NCI-H187 (cell line): ENCODE data around the gene SNED1.

Experiments used
- DNase-seq, 2 experiments: peaks; one replicate each; lab custom pipeline; 2025; lab: John Stamatoyannopoulos, UW

Gene SNED1

DNA sequence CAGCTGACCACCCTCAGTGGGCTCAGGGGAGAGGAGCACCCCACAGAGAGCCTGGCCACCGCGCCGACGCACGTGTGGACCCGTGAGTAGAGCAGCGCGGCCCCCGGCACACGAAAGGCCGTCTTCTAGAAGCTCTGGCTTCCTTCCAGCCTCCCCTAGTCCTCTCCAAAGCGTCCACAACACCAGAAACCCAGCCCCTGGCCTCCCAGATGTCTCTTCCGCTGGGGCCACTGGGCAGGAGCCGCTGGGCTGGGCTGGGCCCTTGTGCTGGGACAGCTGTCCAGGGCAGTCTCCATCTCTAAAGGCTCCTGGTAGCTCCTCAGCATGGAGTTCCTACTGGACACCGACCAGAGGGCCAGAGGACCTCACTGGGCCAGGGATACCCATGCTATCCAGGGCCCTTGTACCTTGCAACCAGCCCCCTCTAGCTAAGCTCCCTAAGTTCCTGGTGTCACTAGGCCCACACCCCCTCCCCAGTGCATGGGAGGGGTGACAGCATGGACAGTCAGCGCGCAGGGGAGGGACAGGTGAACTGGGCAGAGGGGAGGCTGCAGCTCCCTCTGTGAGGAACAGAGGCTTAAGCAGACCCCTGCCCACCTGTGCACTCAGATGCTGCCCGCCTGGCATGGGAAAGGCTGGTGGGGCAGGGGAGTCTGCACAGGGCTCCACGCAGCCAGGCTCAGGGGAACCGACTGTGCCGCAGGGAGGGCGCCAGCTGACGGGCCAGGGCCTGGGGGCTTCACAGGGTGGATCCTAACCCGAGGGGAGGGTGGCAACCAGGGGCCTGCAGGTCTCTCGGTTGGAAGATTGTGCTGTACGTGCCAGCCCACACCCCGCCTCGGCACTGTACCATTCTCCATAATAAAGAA lies 70.8 kb downstream of the SNED1 start:
- no peak for DNase-seq

DNA sequence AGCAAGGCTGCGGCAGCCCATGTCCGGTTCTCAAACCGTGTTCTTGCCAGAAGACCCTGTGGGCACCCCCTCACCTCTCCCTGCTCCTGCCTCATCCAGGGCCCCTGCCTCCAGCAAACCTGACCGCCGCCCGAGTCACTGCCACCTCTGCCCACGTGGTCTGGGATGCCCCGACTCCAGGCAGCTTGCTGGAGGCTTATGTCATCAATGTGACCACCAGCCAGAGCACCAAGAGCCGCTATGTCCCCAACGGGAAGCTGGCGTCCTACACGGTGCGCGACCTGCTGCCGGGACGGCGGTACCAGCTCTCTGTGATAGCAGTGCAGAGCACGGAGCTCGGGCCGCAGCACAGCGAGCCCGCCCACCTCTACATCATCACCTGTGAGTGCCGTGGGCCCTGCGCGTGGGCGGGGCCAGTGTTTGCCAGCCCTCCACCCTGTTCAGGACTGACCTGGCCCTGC lies 71.4 kb downstream of the SNED1 start:
- no peak for DNase-seq

GRCh38 chr2:241070361-241070760 lies 71.9 kb downstream of the SNED1 start:
- no peak for DNase-seq

DNA sequence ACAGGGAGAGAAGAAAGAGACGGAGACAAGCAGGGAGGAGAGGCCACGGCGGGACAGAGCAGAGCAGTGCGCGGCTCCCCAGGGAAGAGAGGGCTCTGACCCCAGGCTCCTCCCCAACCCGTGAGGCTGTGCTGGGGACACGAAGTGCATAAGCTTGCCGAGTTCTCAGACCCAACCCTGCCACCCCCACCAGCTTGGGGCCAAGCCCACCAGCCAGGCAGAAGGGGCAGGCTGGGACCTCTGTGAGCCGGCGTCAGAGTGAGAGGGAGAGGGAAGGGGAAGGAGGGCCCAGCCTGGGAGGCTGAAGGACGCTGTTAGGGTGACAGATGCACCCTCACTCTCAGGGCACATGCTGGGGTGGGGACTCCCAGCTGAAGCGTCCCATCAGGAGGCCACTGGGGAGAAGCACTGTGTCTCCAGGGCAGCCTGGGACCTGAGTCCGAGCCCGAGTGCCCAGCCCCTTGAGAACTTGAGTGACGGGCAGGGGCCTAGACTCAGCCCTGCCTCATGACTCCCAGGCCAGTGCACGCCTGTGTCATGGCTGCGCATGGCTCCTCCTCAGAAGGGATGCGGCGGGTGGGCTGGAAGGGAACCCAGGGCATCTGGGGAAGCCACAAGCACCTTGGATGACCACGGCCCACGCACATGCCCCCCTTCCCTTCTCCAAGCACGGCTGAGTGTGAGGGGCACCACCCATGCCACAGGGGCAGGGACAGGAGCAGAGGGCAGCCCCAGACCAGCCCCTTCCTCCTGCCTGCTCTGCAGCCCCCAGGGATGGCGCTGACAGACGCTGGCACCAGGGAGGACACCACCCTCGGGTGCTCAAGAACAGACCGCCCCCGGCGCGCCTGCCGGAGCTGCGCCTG lies 72.6 kb downstream of the SNED1 start:
- DNase-seq = no peak

- no peak for DNase-seq
Observed at GRCh38 chr2:241071677-241072111, 73.3 kb downstream of the SNED1 start.

- DNase-seq = no peak
Observed at GRCh38 chr2:241072151-241072550, 73.7 kb downstream of the SNED1 start.

DNA sequence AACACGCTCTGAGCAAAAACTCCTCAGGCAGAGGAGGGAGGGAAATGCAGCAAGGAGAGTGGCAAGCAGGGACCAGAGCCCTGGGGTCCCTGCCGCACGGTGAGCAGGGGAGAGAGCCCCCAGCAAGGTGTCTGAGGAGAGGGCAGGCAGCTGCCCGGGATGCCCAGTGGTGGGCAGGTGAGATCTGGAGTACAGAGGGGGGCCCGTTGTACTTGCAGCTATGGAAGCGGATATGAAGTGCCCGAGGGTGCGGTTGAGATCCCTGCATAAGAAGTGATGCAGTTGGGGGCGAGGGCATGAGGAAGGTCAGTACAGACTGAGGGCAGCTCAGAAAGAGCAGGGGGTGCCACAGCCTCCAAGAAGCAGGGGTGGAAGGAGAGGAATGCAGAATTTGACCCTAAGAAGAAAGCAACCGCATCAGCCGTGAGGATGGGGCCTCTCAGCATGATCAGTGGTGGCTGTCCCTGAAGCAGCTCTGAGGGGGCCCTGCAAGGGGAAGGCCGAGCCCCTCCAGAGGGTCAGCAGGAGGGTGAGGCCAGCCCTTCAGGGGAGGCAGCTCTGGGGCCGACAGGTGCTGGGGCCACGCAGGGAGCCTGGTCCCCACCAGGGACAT lies 74.2 kb downstream of the SNED1 start:
- DNase-seq = no peak

GRCh38 chr2:241073166-241074064 lies 75.0 kb downstream of the SNED1 start:
- no peak for DNase-seq

DNA sequence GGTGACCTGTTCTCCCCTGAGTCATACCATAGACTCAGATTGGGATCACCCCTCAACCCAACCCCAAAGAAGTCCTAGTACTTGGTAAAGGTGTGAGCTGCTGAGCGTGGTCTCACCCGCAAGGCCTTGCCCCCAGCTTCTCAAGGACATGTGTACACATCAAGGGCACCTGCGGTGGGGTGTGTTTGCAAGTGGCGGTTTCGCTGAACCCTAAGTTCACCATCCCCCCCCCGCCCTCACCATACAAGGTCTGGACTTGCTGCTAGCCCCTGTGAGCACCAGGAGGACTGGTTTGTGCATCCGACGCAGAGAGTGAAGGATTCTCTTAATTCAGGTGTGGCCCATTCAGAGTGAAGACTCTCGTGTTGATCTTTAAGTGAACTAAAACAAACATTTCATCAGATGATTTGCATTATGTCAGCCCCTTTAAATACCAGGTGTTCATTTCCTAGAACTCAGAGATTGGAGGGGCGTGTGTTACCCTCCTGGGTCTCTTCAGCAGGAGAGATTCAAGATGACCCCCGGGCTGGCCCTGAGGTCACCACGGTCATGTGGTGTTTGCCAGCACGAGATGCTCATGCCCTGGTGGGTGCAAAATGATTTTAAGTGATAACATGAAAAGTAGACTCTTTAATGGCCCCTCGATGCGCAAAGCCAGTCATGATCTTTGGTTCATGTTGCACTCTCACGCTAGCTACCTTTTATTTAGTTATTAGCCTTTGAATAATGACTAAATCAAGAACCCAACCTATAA lies 75.8 kb downstream of the SNED1 start:
- no peak for DNase-seq

DNA sequence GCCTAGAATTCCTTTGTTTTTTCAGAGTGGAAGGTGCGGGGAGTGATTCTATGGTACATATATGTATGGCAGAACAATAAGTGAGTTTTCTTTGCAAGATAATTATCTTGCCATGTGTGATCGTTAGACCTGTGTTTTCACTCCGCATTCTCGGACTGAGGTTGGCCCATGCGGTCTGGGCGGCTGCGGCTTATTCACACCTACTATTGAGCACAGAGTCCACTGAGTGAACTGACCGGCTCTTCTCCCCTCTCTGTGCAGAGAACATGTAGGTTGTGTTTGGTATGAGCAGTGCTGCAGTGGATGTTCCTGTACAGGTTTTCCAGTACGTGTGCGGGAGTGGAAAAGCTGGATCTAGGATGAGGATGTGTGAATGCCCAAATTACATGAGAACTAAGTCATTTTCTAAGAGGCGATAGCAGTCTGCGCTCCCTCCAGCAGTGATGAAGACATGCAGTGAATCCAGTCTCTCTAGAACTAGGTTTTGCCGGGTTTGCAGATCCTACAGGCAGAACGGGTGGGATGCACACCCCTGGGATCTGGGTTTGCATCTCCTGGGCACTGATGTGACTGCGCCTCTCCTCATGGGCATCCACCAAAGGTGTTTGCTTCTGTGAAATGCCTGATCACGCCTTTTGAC lies 76.6 kb downstream of the SNED1 start:
- no peak for DNase-seq

- no peak for DNase-seq
Observed at GRCh38 chr2:241080405-241081189, 82.2 kb downstream of the SNED1 start.

DNA sequence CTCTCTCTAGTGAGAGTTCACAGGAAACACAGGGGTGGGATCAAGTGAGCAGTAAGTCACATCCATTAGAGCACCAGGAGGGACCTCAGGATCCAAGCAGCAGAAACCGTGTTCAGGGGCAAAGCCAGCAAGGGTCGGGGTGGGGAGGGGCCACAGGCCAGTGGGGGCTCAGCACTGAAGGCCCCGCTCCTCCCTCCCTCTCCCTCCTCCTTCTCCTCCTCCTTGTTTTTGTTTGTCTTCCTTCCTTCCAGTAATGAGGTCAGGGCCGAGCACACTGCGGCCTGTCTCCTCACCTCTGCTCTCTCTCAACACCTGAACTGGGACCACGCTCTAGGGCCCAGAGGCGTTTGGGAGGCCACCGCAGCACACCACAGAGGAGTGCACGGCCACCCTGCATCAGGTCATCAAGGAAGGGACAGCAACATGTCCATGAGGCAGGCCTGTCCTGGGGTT lies 82.8 kb downstream of the SNED1 start:
- no peak for DNase-seq

DNA sequence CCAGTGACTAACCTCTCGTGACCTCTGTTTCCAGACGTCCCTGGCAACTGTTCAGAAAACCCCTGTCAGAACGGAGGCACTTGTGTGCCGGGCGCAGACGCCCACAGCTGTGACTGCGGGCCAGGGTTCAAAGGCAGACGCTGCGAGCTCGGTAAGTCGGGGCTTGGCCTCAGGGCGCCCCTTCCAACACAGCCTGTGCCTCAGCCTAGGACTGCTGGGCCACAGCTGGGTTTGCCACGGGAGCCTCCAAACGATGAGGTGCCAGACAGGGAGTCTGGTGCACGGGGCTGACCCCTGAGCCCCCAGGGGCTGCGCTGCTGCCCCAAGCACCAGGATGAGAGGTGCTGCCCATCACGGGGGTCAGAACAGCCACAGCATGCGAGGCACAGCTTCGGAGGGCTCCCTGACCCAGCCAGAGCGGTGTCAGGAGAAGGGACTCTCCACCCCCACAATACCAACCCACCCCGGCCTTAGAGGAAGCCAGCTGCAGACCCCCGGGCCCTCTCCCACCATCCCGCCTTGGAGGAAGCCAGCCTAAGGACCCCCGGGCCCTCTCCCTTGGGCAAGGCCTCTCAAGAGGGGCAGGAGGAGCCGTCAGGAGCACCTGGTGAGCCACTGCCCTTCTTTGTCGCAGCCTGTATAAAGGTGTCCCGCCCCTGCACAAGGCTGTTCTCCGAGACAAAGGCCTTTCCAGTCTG lies 83.4 kb downstream of the SNED1 start:
- DNase-seq = no peak

GRCh38 chr2:241082341-241083090 lies 84.1 kb downstream of the SNED1 start:
- DNase-seq = no peak

GRCh38 chr2:241083091-241083415 lies 84.6 kb downstream of the SNED1 start:
- no peak for DNase-seq

- no peak for DNase-seq
Observed at GRCh38 chr2:241084856-241085444, 86.5 kb downstream of the SNED1 start.

- no peak for DNase-seq
Observed at GRCh38 chr2:241087420-241088268, 89.2 kb downstream of the SNED1 start.
